ENCODE data around the gene OR4C45. TPM values are rescaled to one million over a fixed set of nuclear protein-coding genes. Genes with fewer than 3 reads are reported as not detected.
"Not testable (repeated sequence)": the region's sequence is repeated elsewhere in the genome, so short reads cannot be mapped to it uniquely, and the experiment has no call there.

The OR4C45 gene
- total RNA-seq, result not detected

GRCh38 chr11:50032574-50032973 is at the start of gene OR4C45:
OR4C45 (plus strand) TSS chr11:50032874.
- Histone ChIP-seq H3K27me3 (replicated peaks; ENCODE audit: insufficient read depth) (no peaks in the 10 kb centered on the region), H3K4me3 (no peak within 1 kb of the TSS), H3K27ac (no peak within 1 kb of the TSS), H3K9me3 (no peaks in the 10 kb centered on the region), H3K4me1 (ENCODE audit: control insufficient read depth in 1 of 2, low read depth in 2 of 2) (no peaks in the 10 kb centered on the region), H3K36me3 (no peaks in the 10 kb centered on the region)
- ATAC-seq (ENCODE audit: insufficient number of reproducible peaks, low FRiP score, low read depth) (no peak), DNase-seq (ENCODE audit: low spot score) (no peak)
- no peak for TF ChIP-seq CTCF (IDR thresholded peaks at IDR 0.05)

- ATAC-seq (ENCODE audit: insufficient number of reproducible peaks, low FRiP score, low read depth) (no peak), DNase-seq (ENCODE audit: low spot score) (no peak)
Measured at GRCh38 chr11:49995565-49995964, 37.1 kb upstream of the OR4C45 start.

GRCh38 chr11:50030193-50030592 is 2.5 kb upstream of the OR4C45 start:
- TF ChIP-seq CTCF (IDR thresholded peaks at IDR 0.05), result no peak
- no peak overlapping the region for H3K4me3 ChIP-seq
- H3K27me3 ChIP-seq (replicated peaks; ENCODE audit: insufficient read depth), result no peaks in the 10 kb centered on the region
- DNase-seq (ENCODE audit: low spot score), result no peak
- H3K9me3 ChIP-seq, result no peaks in the 10 kb centered on the region
- no peaks in the 10 kb centered on the region for H3K4me1 ChIP-seq (ENCODE audit: control insufficient read depth in 1 of 2, low read depth in 2 of 2)
- H3K36me3 ChIP-seq, result no peaks in the 10 kb centered on the region
- H3K27ac ChIP-seq, result no peak overlapping the region
- ATAC-seq (ENCODE audit: insufficient number of reproducible peaks, low FRiP score, low read depth), result no peak

More at GRCh38 chr11:49995565-49995964, 37.1 kb upstream of the OR4C45 start:
- no peak overlapping the region for H3K4me3 ChIP-seq
- no peaks in the 10 kb centered on the region for H3K27me3 ChIP-seq (replicated peaks; ENCODE audit: insufficient read depth)
- no peaks in the 10 kb centered on the region for H3K4me1 ChIP-seq (ENCODE audit: control insufficient read depth in 1 of 2, low read depth in 2 of 2)
- H3K36me3 ChIP-seq, result no peaks in the 10 kb centered on the region
- peaks cover 5% of the 10 kb centered on the region for H3K9me3 ChIP-seq
- no peak for TF ChIP-seq CTCF (IDR thresholded peaks at IDR 0.05)
- H3K27ac ChIP-seq, result no peak overlapping the region

GRCh38 chr11:50036239-50036638 is 3.6 kb downstream of the OR4C45 start:
- H3K36me3 ChIP-seq; H3K9me3 ChIP-seq; H3K27me3 ChIP-seq (replicated peaks; ENCODE audit: insufficient read depth); H3K4me3 ChIP-seq; DNase-seq (ENCODE audit: low spot score); ATAC-seq (ENCODE audit: insufficient number of reproducible peaks, low FRiP score, low read depth); H3K4me1 ChIP-seq (ENCODE audit: control insufficient read depth in 1 of 2, low read depth in 2 of 2); H3K27ac ChIP-seq: not testable (repeated sequence)

- no peaks in the 10 kb centered on the region for H3K9me3 ChIP-seq
- no peak overlapping the region for H3K4me3 ChIP-seq
- no peaks in the 10 kb centered on the region for H3K36me3 ChIP-seq
- no peak for TF ChIP-seq CTCF (IDR thresholded peaks at IDR 0.05)
- no peak for DNase-seq (ENCODE audit: low spot score)
- no peak overlapping the region for H3K27ac ChIP-seq
- H3K4me1 ChIP-seq (ENCODE audit: control insufficient read depth in 1 of 2, low read depth in 2 of 2), result no peaks in the 10 kb centered on the region
- no peaks in the 10 kb centered on the region for H3K27me3 ChIP-seq (replicated peaks; ENCODE audit: insufficient read depth)
- ATAC-seq (ENCODE audit: insufficient number of reproducible peaks, low FRiP score, low read depth), result no peak
Measured at GRCh38 chr11:50037251-50037650, 4.6 kb downstream of the OR4C45 start.

- Histone ChIP-seq H3K9me3 (no peaks in the 10 kb centered on the region), H3K4me1 (ENCODE audit: control insufficient read depth in 1 of 2, low read depth in 2 of 2) (no peaks in the 10 kb centered on the region), H3K36me3 (no peaks in the 10 kb centered on the region), H3K27me3 (replicated peaks; ENCODE audit: insufficient read depth) (no peaks in the 10 kb centered on the region), H3K27ac (no peak overlapping the region), H3K4me3 (no peak overlapping the region)
- DNase-seq (ENCODE audit: low spot score) (no peak), ATAC-seq (ENCODE audit: insufficient number of reproducible peaks, low FRiP score, low read depth) (no peak)
- TF ChIP-seq CTCF (IDR thresholded peaks at IDR 0.05), result no peak
Measured at GRCh38 chr11:50044647-50045046, 12.0 kb downstream of the OR4C45 start.

GRCh38 chr11:50063056-50063455 is 30.4 kb downstream of the OR4C45 start:
- H3K4me3 ChIP-seq; H3K27me3 ChIP-seq (replicated peaks; ENCODE audit: insufficient read depth); H3K4me1 ChIP-seq (ENCODE audit: control insufficient read depth in 1 of 2, low read depth in 2 of 2); H3K36me3 ChIP-seq; H3K27ac ChIP-seq; ATAC-seq (ENCODE audit: insufficient number of reproducible peaks, low FRiP score, low read depth); DNase-seq (ENCODE audit: low spot score); H3K9me3 ChIP-seq: not testable (repeated sequence)
